T-helper 1 cell (primary cell): Measurements from ENCODE around the gene NFATC1.

ENCODE experiments used
- DNase-seq, 5 donors: peaks; one replicate each; pipeline ENCODE4 v3.0.0-alpha.2; 2012 to 2020

The NFATC1 gene

GRCh38 chr18:79577451-79578395, 182.0 kb downstream of the NFATC1 start:
- no peak for DNase-seq

GRCh38 chr18:79578396-79579260, 182.9 kb downstream of the NFATC1 start:
- no peak for DNase-seq
